Stimulated activated CD8-positive, alpha-beta memory T cell treated with anti-CD3 and anti-CD28 coated beads, Interleukin-15, amount 100 ng/mL, for 24 hours (primary cell): ENCODE measurements around the gene TSSC4.

Experiments used
- DNase-seq: peaks from one replicate; pipeline ENCODE4 v3.0.0-alpha.2; 2020; ENCODE audit warnings: low read depth

Gene TSSC4

GRCh38 chr11:2400762-2401435 is 349 bp downstream of the TSSC4 start:
- no peak for DNase-seq

GRCh38 chr11:2401436-2401984 is 960 bp downstream of the TSSC4 start:
- no peak for DNase-seq

DNA sequence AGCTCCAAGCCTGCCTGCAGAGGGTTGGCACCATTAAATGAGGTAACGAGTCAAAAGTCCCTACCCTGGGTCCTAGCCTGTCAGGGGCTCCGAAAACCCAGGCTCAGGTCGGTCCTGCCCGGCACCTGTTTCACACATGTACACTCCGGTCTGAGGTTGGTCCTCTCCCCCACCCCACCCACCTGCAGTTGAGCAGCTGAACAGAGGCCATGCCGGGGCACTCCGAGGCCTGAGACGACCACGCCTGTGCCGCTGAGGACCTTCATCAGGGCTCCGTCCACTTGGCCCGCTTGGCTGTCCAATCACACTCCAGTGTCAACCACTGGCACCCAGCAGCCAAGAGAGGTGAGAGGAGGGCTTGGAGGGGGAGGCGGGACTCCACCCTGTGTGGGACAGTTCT is 1.6 kb downstream of the TSSC4 start:
- no peak for DNase-seq

GRCh38 chr11:2402890-2403645 is 2.5 kb downstream of the TSSC4 start:
- DNase-seq: no peak

DNA sequence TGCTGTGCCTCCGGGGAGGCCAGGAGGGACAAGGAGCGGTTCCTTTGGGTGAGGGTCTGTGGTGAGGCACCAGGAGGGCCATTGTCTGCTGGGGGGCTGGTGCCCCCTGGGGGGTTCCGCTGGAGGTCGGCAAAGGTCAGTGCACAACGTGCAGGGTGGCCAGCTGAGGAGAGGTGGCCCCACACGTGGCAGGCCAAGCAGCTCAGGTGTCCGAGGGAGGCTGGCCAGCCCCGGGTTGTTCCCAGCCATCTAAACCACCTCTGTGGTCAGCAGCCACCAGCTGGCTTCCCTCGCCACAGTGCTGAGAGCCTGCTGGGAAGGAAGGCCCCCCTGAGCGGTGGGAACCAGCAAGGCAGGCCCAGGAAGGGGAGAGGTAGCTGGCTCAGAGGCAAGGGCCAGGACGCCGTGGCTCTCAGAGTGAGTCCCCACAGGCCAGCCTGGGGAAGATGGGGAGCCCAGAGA is 4.2 kb downstream of the TSSC4 start:
- DNase-seq: no peak

- no peak for DNase-seq
Observed at GRCh38 chr11:2406451-2406850, 5.9 kb downstream of the TSSC4 start.

GRCh38 chr11:2406878-2407410 is 6.4 kb downstream of the TSSC4 start:
- DNase-seq: no peak

- DNase-seq: no peak
Observed at GRCh38 chr11:2408671-2409070, 8.1 kb downstream of the TSSC4 start.

- DNase-seq: no peak
Observed at GRCh38 chr11:2409126-2409525, 8.6 kb downstream of the TSSC4 start.

- no peak for DNase-seq
Observed at GRCh38 chr11:2409611-2410468, 9.3 kb downstream of the TSSC4 start.

GRCh38 chr11:2410616-2411015 is 10.1 kb downstream of the TSSC4 start:
- DNase-seq: no peak

GRCh38 chr11:2411446-2412305 is 11.1 kb downstream of the TSSC4 start:
- DNase-seq: no peak

DNA sequence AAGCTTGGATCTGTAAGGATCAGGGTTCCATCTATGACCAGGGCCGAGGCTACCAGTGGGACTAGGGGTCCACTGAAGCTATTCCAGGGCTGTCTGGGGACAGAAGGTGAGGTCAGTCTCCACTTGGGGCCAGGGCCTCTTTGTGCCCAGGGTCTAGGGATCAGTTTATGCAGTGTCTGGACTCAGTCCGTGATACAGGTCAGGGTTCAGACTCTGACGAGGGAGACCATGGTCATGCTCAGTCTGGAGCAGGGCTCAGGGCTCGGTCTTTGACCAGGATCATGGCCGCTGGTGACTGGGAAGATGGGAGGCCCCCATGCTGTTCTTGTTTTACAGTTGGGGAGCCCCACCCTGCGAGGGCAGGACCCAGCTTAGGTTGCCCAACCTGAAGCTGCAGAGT is 11.8 kb downstream of the TSSC4 start:
- no peak for DNase-seq

- no peak for DNase-seq
Observed at GRCh38 chr11:2413742-2414579, 13.4 kb downstream of the TSSC4 start.

- no peak for DNase-seq
Observed at GRCh38 chr11:2414616-2415015, 14.1 kb downstream of the TSSC4 start.

DNA sequence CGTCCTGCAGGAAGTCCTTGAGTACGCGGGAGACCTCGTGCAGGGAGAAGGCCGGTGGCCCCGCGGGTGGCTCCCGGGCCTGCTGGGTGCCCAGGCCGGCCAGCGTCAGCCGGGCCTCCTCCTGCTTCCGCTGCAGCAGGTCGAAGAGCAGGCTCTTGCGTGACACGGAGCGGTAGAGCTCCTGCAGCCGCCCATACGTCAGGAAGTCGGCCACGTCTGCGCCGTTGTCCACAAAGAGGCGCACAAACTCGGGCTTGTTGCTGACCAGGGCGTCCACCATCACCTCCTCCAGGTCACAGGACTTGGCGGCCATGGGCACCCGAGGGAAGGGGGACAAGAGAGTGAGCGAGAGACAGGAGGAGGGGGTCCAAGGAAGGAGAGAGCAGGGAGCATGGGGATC is 14.6 kb downstream of the TSSC4 start:
- DNase-seq: no peak

DNA sequence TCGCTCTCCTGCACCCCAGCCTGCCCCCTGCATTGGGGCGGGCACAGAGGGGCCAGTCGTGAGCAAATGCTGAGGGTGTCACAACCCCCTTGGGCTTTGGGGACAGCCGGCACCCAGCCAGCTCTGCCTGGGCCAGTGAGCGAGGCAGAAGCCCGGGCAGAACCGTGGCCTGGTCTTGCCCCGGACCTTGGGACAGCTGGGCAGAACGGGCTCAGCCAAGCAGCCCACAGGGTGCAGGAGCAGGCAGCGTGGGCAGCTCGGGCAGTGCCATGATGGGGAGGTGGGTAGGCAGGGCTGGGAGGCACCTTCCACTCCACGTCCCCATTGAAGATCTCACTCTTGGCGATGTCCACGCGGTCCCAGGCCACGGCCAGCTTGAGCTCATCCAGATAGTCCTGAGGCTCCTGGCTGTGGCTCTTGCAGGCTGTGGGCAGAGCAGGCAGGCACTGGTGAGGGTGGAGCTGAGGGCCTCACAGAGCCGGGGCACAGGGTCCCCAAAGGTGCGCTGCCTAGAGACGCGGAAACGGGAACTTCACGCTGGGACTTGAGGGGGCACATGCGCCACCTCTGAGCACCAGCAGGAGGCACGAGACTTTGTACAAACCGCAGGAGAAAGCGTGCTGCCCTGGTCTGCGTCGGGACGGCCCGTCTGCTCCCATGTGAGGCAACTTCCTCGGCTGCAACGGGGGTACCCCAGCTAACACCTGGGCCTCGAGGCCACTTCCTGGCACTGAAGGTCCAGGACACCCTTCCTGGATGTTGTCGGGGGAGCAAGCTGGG is 15.2 kb downstream of the TSSC4 start:
- DNase-seq: no peak

GRCh38 chr11:2416765-2417164 is 16.2 kb downstream of the TSSC4 start:
- no peak for DNase-seq
